ENCODE data around the gene YPEL2. TPM values are rescaled to one million over a fixed set of nuclear protein-coding genes. Genes with fewer than 3 reads are reported as not detected.
A peak's percentile ranks its signal among the peaks of the same experiment; 100 is the strongest.

YPEL2 gene
- total RNA-seq, 1 experiment from 2014 or later = 4.7 TPM

- TF ChIP-seq EZH2 (IDR thresholded peaks at IDR 0.05) (no peak), POLR2AphosphoS5 (IDR thresholded peaks at IDR 0.05; ENCODE audit: low read depth, low read length) (no peak), RAD21 (IDR thresholded peaks at IDR 0.05; ENCODE audit: low read depth) (no peak), POLR2A (IDR thresholded peaks at IDR 0.05; ENCODE audit: borderline replicate concordance, extremely low read depth, insufficient read depth, insufficient read length) (no peak), EZH2phosphoT487 (IDR thresholded peaks at IDR 0.05; ENCODE audit: borderline replicate concordance) (no peak), CBX3 (IDR thresholded peaks at IDR 0.05; ENCODE audit: low read depth) (no peak), CTCF (IDR thresholded peaks at IDR 0.05 in 2 of 3, conservative IDR thresholded peaks at IDR 0.05 in 1 of 3; ENCODE audit: borderline replicate concordance in 1 of 3, insufficient read depth in 1 of 3, low read depth in 2 of 3, low read length in 2 of 3) (no peak), ATF3 (IDR thresholded peaks at IDR 0.05) (no peak), SP1 (IDR thresholded peaks at IDR 0.05; ENCODE audit: low read depth) (no peak), YY1 (IDR thresholded peaks at IDR 0.05; ENCODE audit: extremely low read depth, insufficient replicate concordance, low read depth, low read length) (no peak), SRF (IDR thresholded peaks at IDR 0.05; ENCODE audit: low read depth) (no peak), ZFX (IDR thresholded peaks at IDR 0.05) (no peak), TCF7L2 (IDR thresholded peaks at IDR 0.05; ENCODE audit: borderline replicate concordance, extremely low read depth, insufficient read depth, insufficient read length) (no peak)
- TF ChIP-seq, protein P1, sequence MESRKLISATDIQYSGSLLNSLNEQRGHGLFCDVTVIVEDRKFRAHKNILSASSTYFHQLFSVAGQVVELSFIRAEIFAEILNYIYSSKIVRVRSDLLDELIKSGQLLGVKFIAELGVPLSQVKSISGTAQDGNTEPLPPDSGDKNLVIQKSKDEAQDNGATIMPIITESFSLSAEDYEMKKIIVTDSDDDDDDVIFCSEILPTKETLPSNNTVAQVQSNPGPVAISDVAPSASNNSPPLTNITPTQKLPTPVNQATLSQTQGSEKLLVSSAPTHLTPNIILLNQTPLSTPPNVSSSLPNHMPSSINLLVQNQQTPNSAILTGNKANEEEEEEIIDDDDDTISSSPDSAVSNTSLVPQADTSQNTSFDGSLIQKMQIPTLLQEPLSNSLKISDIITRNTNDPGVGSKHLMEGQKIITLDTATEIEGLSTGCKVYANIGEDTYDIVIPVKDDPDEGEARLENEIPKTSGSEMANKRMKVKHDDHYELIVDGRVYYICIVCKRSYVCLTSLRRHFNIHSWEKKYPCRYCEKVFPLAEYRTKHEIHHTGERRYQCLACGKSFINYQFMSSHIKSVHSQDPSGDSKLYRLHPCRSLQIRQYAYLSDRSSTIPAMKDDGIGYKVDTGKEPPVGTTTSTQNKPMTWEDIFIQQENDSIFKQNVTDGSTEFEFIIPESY (IDR thresholded peaks at IDR 0.05; ENCODE audit: extremely low read depth, insufficient replicate concordance, low read length) = no peak
- TF ChIP-seq, protein P2, sequence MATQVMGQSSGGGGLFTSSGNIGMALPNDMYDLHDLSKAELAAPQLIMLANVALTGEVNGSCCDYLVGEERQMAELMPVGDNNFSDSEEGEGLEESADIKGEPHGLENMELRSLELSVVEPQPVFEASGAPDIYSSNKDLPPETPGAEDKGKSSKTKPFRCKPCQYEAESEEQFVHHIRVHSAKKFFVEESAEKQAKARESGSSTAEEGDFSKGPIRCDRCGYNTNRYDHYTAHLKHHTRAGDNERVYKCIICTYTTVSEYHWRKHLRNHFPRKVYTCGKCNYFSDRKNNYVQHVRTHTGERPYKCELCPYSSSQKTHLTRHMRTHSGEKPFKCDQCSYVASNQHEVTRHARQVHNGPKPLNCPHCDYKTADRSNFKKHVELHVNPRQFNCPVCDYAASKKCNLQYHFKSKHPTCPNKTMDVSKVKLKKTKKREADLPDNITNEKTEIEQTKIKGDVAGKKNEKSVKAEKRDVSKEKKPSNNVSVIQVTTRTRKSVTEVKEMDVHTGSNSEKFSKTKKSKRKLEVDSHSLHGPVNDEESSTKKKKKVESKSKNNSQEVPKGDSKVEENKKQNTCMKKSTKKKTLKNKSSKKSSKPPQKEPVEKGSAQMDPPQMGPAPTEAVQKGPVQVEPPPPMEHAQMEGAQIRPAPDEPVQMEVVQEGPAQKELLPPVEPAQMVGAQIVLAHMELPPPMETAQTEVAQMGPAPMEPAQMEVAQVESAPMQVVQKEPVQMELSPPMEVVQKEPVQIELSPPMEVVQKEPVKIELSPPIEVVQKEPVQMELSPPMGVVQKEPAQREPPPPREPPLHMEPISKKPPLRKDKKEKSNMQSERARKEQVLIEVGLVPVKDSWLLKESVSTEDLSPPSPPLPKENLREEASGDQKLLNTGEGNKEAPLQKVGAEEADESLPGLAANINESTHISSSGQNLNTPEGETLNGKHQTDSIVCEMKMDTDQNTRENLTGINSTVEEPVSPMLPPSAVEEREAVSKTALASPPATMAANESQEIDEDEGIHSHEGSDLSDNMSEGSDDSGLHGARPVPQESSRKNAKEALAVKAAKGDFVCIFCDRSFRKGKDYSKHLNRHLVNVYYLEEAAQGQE (IDR thresholded peaks at IDR 0.05; ENCODE audit: low read depth) = no peak
- TF ChIP-seq, protein P3, sequence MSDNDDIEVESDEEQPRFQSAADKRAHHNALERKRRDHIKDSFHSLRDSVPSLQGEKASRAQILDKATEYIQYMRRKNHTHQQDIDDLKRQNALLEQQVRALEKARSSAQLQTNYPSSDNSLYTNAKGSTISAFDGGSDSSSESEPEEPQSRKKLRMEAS (IDR thresholded peaks at IDR 0.05) = no peak
- CTCF ChIA-PET = interaction anchor here (0.5 to 3.8 kb wide), 27 partner anchors 8 to 1096 kb away, joined by 3 to 58 read pairs (median 4); partner anchors contain the start of genes GDPD1, PTRH2 and VMP1
- POLR2A ChIA-PET = interaction anchor here (0.6 to 1.0 kb wide), 4 partner anchors 12 to 128 kb away, joined by 3 read pairs; partner anchors contain the start of gene GDPD1
- DNase-seq (ENCODE audit: low read depth, low spot score) = no peak
- Histone ChIP-seq H4K20me1 (ENCODE audit: insufficient read depth) (no peaks in the 10 kb centered on the region), H3K9me2 (ENCODE audit: insufficient read depth) (no peaks in the 10 kb centered on the region), H3K9me3 (ENCODE audit: control insufficient read depth in 1 of 2, insufficient read depth in 1 of 2, low read depth in 1 of 2, low read length in 2 of 2) (no peaks in the 10 kb centered on the region), H2AFZ (ENCODE audit: low read depth, low read length, poor library complexity, severe bottlenecking) (peak overlapping the region; percentile 57), H3K79me2 (ENCODE audit: insufficient read depth, low read length) (no peaks in the 10 kb centered on the region), H3K4me3 (replicated peaks in 1 of 2; ENCODE audit: low read depth in 1 of 2, low read length in 2 of 2) (no peak overlapping the region), H3K36me3 (ENCODE audit: control insufficient read depth in 1 of 2, insufficient read depth in 2 of 2, low read length in 2 of 2) (no peaks in the 10 kb centered on the region), H3K27me3 (ENCODE audit: insufficient read depth, low read length) (no peaks in the 10 kb centered on the region), H3K27ac (ENCODE audit: low read depth, low read length) (no peak overlapping the region), H3K4me1 (ENCODE audit: control insufficient read depth in 1 of 2, insufficient read depth in 2 of 2, low read length in 2 of 2) (peaks cover 3 to 13% of the 10 kb centered on the region in 2 experiments; a peak in 3 of 4 replicates), H3K4me2 (ENCODE audit: low read length) (peak overlapping the region; percentile 29), H3K9ac (ENCODE audit: low read length) (no peak overlapping the region)
- BruUV-seq (replicated peaks) = no TSS peak
- no peak for ATAC-seq
- intact Hi-C loops (cut with micrococcal nuclease) = loop anchor here (5.0 kb wide), 2 partner anchors 442 to 727 kb away; no protein-coding TSS in a partner anchor
- RAD21 ChIA-PET (ENCODE audit: low non-redundant PET in 1 of 2, low total read pairs in 2 of 2, uncharacterized antibody in 2 of 2, unreplicated experiment in 2 of 2) = interaction anchor here (0.6 to 1.5 kb wide), 8 partner anchors 130 to 726 kb away, joined by 3 to 11 read pairs (median 4); no protein-coding TSS in a partner anchor
Observed at GRCh38 chr17:59310263-59310920, 21.1 kb upstream of the YPEL2 start.

Measured in HCT116 (cell line).